Liver (tissue), 9 donors: Measurements from ENCODE around the gene NOC2L. TPM values are rescaled to one million over a fixed set of nuclear protein-coding genes. Genes with fewer than 3 reads are reported as not detected.

Experiments
- DNase-seq: peaks from one replicate; pipeline ENCODE4 v3.0.0-alpha.2; 2017; ENCODE audit warnings: low spot score
- H3K27ac ChIP-seq, 2 donors: one replicate each; pipeline ENCODE4 v1.7.0; 2013; ENCODE audit warnings: inconsistent platforms in 2 of 2, low read length in 2 of 2, control low read depth in 1 of 2, low read depth in 1 of 2, mild to moderate bottlenecking in 1 of 2
- H3K27me3 ChIP-seq, 4 donors: one replicate each; pipeline versions ENCODE4 v1.6.1 to v1.7.0; 2013; ENCODE audit warnings: low read length in 3 of 4, inconsistent platforms in 1 of 4, mild to moderate bottlenecking in 1 of 4, moderate library complexity in 1 of 4; ENCODE audit not compliant: control insufficient read depth in 4 of 4, insufficient read depth in 4 of 4
- H3K36me3 ChIP-seq, 4 donors: one replicate each; pipeline versions ENCODE4 v1.6.1 to v1.7.0; 2013; ENCODE audit warnings: low read length in 3 of 4, mild to moderate bottlenecking in 3 of 4, low read depth in 1 of 4, moderate library complexity in 1 of 4; ENCODE audit not compliant: control insufficient read depth in 4 of 4, insufficient read depth in 3 of 4
- H3K4me1 ChIP-seq, 4 donors: one replicate each; pipeline versions ENCODE4 v1.6.1 to v1.7.0; 2013; ENCODE audit warnings: low read length in 3 of 4, mild to moderate bottlenecking in 3 of 4, moderate library complexity in 1 of 4; ENCODE audit not compliant: control insufficient read depth in 4 of 4, insufficient read depth in 4 of 4
- H3K4me3 ChIP-seq, 3 donors: one replicate each; pipeline versions ENCODE4 v1.6.1 to v1.7.0; 2013; ENCODE audit warnings: low read length in 3 of 3, control low read depth in 1 of 3, low read depth in 1 of 3, mild to moderate bottlenecking in 1 of 3
- H3K9ac ChIP-seq, 2 donors: one replicate each; pipeline ENCODE4 v1.7.0; 2013; ENCODE audit warnings: low read length in 2 of 2, mild to moderate bottlenecking in 2 of 2, moderate library complexity in 2 of 2, control low read depth in 1 of 2, low read depth in 1 of 2
- H3K9me3 ChIP-seq, 4 donors: one replicate each; pipeline versions ENCODE4 v1.6.1 to v1.7.0; 2013; ENCODE audit warnings: low read length in 3 of 4; ENCODE audit not compliant: control insufficient read depth in 4 of 4
- EGR1 ChIP-seq, 2 donors: IDR thresholded peaks; 2 replicates each; pipeline ENCODE4 v1.6.1; 2016 to 2018; ENCODE audit warnings: antibody characterized with exemption in 2 of 2, low read depth in 2 of 2
- FOXA1 ChIP-seq: IDR thresholded peaks from 2 replicates; pipeline ENCODE4 v1.6.1; 2016; ENCODE audit warnings: antibody characterized with exemption
- HNF4G ChIP-seq: IDR thresholded peaks from 2 replicates; pipeline ENCODE4 v1.6.1; 2016; ENCODE audit warnings: antibody characterized with exemption
- MAX ChIP-seq: IDR thresholded peaks from 2 replicates; pipeline ENCODE4 v1.6.1; 2016; ENCODE audit warnings: antibody characterized with exemption
- NR2F2 ChIP-seq: IDR thresholded peaks from 2 replicates; pipeline ENCODE4 v1.6.1; 2016; ENCODE audit warnings: antibody characterized with exemption
- RAD21 ChIP-seq, 2 donors: IDR thresholded peaks; 2 replicates each; pipeline ENCODE4 v1.6.1; 2016; ENCODE audit warnings: antibody characterized with exemption in 2 of 2, mild to moderate bottlenecking in 2 of 2
- SP1 ChIP-seq: IDR thresholded peaks from 2 replicates; pipeline ENCODE4 v1.6.1; 2018; ENCODE audit warnings: antibody characterized with exemption, mild to moderate bottlenecking
- TAF1 ChIP-seq: conservative IDR thresholded peaks from 2 replicates; pipeline ENCODE4 v1.6.1; 2016; ENCODE audit warnings: antibody characterized with exemption, mild to moderate bottlenecking
- WGBS: extraction: QIAGEN DNeasy Blood & Tissue Kit; methylation state at CpG from one replicate; pipeline ENCODE4 v1.1.7; 2013; 5-methylcytosine and 5-hydroxymethylcytosine counted together
- polyA plus RNA-seq, 2 donors: library from polyadenylated mRNA; stranded (reverse) in 1 of 2; unstranded in 1 of 2; fragments of 200-250 nt in 1 of 2; fragments of >200 nt in 1 of 2; fragmentation: Nextera tagmentation in 1 of 2; extraction: Ambion mirVana in 1 of 2; gene quantifications; one replicate each; pipeline versions ENCODE4 v1.2.1 to v1.2.3, GENCODE V29; 2013 to 2015
- total RNA-seq, 2 donors: library from RNA; depleted of rRNA; stranded (reverse); fragments of >200 nt; gene quantifications; one replicate each; pipeline ENCODE4 v1.2.3, GENCODE V29; 2014
- TF ChIP-seq, protein P1 (sequence below): fragments of 150-350 bp; IDR thresholded peaks from 2 replicates; pipeline ENCODE4 v1.5.1; 2017; ENCODE audit warnings: improper control_type of control experiment, low read depth, low read length; ENCODE audit not compliant: missing input control
- TF ChIP-seq, protein P2 (sequence below): IDR thresholded peaks from 2 replicates; pipeline ENCODE4 v1.6.1; 2016; ENCODE audit warnings: antibody characterized with exemption
- TF ChIP-seq, protein P3 (sequence below): IDR thresholded peaks from 2 replicates; pipeline ENCODE4 v1.6.1; 2016; ENCODE audit warnings: antibody characterized with exemption
- donor health status: healthy.
- donor health status: healthy.
- donor health status: healthy.
- donor health status: healthy.
- donor health status: healthy.

Gene NOC2L
- total and polyA plus RNA-seq, 4 donors = 17.1 to 34.5 (median 30.0) TPM

GRCh38 chr1:939511-940106 is 19.4 kb downstream of the NOC2L start (continued):
- TF ChIP-seq, protein P1, sequence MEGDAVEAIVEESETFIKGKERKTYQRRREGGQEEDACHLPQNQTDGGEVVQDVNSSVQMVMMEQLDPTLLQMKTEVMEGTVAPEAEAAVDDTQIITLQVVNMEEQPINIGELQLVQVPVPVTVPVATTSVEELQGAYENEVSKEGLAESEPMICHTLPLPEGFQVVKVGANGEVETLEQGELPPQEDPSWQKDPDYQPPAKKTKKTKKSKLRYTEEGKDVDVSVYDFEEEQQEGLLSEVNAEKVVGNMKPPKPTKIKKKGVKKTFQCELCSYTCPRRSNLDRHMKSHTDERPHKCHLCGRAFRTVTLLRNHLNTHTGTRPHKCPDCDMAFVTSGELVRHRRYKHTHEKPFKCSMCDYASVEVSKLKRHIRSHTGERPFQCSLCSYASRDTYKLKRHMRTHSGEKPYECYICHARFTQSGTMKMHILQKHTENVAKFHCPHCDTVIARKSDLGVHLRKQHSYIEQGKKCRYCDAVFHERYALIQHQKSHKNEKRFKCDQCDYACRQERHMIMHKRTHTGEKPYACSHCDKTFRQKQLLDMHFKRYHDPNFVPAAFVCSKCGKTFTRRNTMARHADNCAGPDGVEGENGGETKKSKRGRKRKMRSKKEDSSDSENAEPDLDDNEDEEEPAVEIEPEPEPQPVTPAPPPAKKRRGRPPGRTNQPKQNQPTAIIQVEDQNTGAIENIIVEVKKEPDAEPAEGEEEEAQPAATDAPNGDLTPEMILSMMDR = no peak
- TF ChIP-seq MAX (no peak), SP1 (no peak), EGR1 (IDR thresholded peaks at IDR 0.05; ENCODE audit: low read depth in 2 of 2) (no peak), FOXA1 (no peak)

GRCh38 chr1:938711-939489 is 20.2 kb downstream of the NOC2L start:
- peaks cover 0 to 4% (median 1%) of the 10 kb centered on the region in 4 donors for H3K27me3 ChIP-seq
- H3K4me1 ChIP-seq = peaks cover 16 to 46% (median 23%) of the 10 kb centered on the region in 4 donors

More at GRCh38 chr1:938711-939489, 20.2 kb downstream of the NOC2L start:
- no peak for DNase-seq
- H3K36me3 ChIP-seq = no peaks in the 10 kb centered on the region
- H3K27ac ChIP-seq = no peak overlapping the region
- no peak overlapping the region for H3K4me3 ChIP-seq
- no peak overlapping the region for H3K9ac ChIP-seq
- TF ChIP-seq MAX (no peak), TAF1 (no peak), NR2F2 (no peak), HNF4G (no peak), SP1 (no peak), EGR1 (IDR thresholded peaks at IDR 0.05; ENCODE audit: low read depth in 2 of 2) (no peak), RAD21 (IDR thresholded peaks at IDR 0.05) (no peak)
- TF ChIP-seq, protein P2, sequence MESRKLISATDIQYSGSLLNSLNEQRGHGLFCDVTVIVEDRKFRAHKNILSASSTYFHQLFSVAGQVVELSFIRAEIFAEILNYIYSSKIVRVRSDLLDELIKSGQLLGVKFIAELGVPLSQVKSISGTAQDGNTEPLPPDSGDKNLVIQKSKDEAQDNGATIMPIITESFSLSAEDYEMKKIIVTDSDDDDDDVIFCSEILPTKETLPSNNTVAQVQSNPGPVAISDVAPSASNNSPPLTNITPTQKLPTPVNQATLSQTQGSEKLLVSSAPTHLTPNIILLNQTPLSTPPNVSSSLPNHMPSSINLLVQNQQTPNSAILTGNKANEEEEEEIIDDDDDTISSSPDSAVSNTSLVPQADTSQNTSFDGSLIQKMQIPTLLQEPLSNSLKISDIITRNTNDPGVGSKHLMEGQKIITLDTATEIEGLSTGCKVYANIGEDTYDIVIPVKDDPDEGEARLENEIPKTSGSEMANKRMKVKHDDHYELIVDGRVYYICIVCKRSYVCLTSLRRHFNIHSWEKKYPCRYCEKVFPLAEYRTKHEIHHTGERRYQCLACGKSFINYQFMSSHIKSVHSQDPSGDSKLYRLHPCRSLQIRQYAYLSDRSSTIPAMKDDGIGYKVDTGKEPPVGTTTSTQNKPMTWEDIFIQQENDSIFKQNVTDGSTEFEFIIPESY = no peak
- TF ChIP-seq, protein P3, sequence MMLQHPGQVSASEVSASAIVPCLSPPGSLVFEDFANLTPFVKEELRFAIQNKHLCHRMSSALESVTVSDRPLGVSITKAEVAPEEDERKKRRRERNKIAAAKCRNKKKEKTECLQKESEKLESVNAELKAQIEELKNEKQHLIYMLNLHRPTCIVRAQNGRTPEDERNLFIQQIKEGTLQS = no peak
- TF ChIP-seq, protein P1 = no peak
- WGBS = 71% methylated on average over 30 of the region's 30 CpGs
- H3K9me3 ChIP-seq = no peaks in the 10 kb centered on the region
